ENCODE measurements around the gene DPYSL3. TPM values are rescaled to one million over a fixed set of nuclear protein-coding genes. Genes with fewer than 3 reads are reported as not detected.
A peak's percentile ranks its signal among the peaks of the same experiment; 100 is the strongest.
"Not testable (repeated sequence)": the region's sequence is repeated elsewhere in the genome, so short reads cannot be mapped to it uniquely, and the experiment has no call there.

The DPYSL3 gene
- total and polyA plus RNA-seq, 2 donors (not counting 3 experiments of a cell fraction or from before 2014, with no cell fraction given): 80.3 to 146 TPM

GRCh38 chr5:147553817-147554216 lies 43.9 kb upstream of the DPYSL3 start:
- peak overlapping the region; percentile 80 for H2AFZ ChIP-seq (ENCODE audit: low read depth, low read length)
- POLR2A ChIA-PET; H3K36me3 ChIP-seq (ENCODE audit: control insufficient read depth in 2 of 2, extremely low read depth in 1 of 2, insufficient read depth in 2 of 2, low read length in 2 of 2); H3K27me3 ChIP-seq (ENCODE audit: control insufficient read depth in 2 of 2, insufficient read depth in 2 of 2, low read length in 2 of 2); H3K4me2 ChIP-seq (ENCODE audit: insufficient read depth, low read length); H4K20me1 ChIP-seq (replicated peaks; ENCODE audit: control insufficient read depth, extremely low read depth, insufficient read depth, low read length); H3K27ac ChIP-seq (ENCODE audit: insufficient read depth, low read depth, low read length); dilution Hi-C loops (cut with MboI; ENCODE audit: extremely low pct_ligation_motif_present, low sequenced_read_pairs); BruUV-seq (replicated peaks); DNase-seq (ENCODE audit: low read depth, low spot score); H3K4me1 ChIP-seq (ENCODE audit: control insufficient read depth, extremely low read depth, insufficient read depth, low read length); FAIRE-seq; H3K9ac ChIP-seq (replicated peaks; ENCODE audit: extremely low read depth, insufficient read depth, low read length); H3K79me2 ChIP-seq (ENCODE audit: control insufficient read depth, insufficient read depth, low read length); H3K9me3 ChIP-seq (replicated peaks; ENCODE audit: control insufficient read depth, insufficient read depth, low read length); H3K9me1 ChIP-seq (replicated peaks; ENCODE audit: control insufficient read depth, extremely low read depth, insufficient read depth, low read length); H3K4me3 ChIP-seq (replicated peaks in 1 of 3; ENCODE audit: insufficient read depth in 1 of 3, low read depth in 1 of 3, low read length in 3 of 3): not testable (repeated sequence)
- CTCF ChIA-PET: interaction anchor here (1.0 to 3.5 kb wide), 10 partner anchors 12 to 162 kb away, joined by 3 to 18 read pairs (median 5); partner anchors contain the start of gene DPYSL3
- intact Hi-C loops (cut with micrococcal nuclease): loop anchor here (2.0 kb wide), 1 partner anchor 15 kb away; no protein-coding TSS in a partner anchor

- TF ChIP-seq, protein P1, sequence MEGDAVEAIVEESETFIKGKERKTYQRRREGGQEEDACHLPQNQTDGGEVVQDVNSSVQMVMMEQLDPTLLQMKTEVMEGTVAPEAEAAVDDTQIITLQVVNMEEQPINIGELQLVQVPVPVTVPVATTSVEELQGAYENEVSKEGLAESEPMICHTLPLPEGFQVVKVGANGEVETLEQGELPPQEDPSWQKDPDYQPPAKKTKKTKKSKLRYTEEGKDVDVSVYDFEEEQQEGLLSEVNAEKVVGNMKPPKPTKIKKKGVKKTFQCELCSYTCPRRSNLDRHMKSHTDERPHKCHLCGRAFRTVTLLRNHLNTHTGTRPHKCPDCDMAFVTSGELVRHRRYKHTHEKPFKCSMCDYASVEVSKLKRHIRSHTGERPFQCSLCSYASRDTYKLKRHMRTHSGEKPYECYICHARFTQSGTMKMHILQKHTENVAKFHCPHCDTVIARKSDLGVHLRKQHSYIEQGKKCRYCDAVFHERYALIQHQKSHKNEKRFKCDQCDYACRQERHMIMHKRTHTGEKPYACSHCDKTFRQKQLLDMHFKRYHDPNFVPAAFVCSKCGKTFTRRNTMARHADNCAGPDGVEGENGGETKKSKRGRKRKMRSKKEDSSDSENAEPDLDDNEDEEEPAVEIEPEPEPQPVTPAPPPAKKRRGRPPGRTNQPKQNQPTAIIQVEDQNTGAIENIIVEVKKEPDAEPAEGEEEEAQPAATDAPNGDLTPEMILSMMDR (IDR thresholded peaks at IDR 0.05; ENCODE audit: extremely low read depth in 1 of 2, insufficient read depth in 1 of 2, low read depth in 1 of 2, low read length in 2 of 2): no peak
- TF ChIP-seq JUN (IDR thresholded peaks at IDR 0.05; ENCODE audit: borderline replicate concordance, insufficient read depth, insufficient read length, low read depth) (no peak), MYC (IDR thresholded peaks at IDR 0.05; ENCODE audit: low read depth, low read length) (no peak), MAX (IDR thresholded peaks at IDR 0.05; ENCODE audit: insufficient read depth, insufficient read length) (no peak), POLR2AphosphoS5 (IDR thresholded peaks at IDR 0.05; ENCODE audit: insufficient read depth, low read depth, low read length) (no peak), EZH2 (IDR thresholded peaks at IDR 0.05; ENCODE audit: borderline replicate concordance, low read depth, low read length, severe bottlenecking) (no peak), GATA2 (IDR thresholded peaks at IDR 0.05; ENCODE audit: insufficient read depth, insufficient read length, low read depth, low read length) (no peak), FOS (IDR thresholded peaks at IDR 0.05; ENCODE audit: borderline replicate concordance, insufficient read depth, low read length) (no peak), POLR2A (IDR thresholded peaks at IDR 0.05; ENCODE audit: low read depth, low read length) (no peak)
- Histone ChIP-seq H3K9me1 (replicated peaks; ENCODE audit: control insufficient read depth, extremely low read depth, insufficient read depth, low read length) (no peaks in the 10 kb centered on the region), H3K4me3 (replicated peaks in 1 of 3; ENCODE audit: insufficient read depth in 1 of 3, low read depth in 1 of 3, low read length in 3 of 3) (no peak overlapping the region), H4K20me1 (replicated peaks; ENCODE audit: control insufficient read depth, extremely low read depth, insufficient read depth, low read length) (no peaks in the 10 kb centered on the region), H3K9me3 (replicated peaks; ENCODE audit: control insufficient read depth, insufficient read depth, low read length) (no peaks in the 10 kb centered on the region), H3K27ac (ENCODE audit: insufficient read depth, low read depth, low read length) (no peak overlapping the region), H3K4me1 (ENCODE audit: control insufficient read depth, extremely low read depth, insufficient read depth, low read length) (no peaks in the 10 kb centered on the region), H2AFZ (ENCODE audit: low read depth, low read length) (no peak overlapping the region), H3K79me2 (ENCODE audit: control insufficient read depth, insufficient read depth, low read length) (no peaks in the 10 kb centered on the region), H3K9ac (replicated peaks; ENCODE audit: extremely low read depth, insufficient read depth, low read length) (no peak overlapping the region), H3K36me3 (ENCODE audit: control insufficient read depth in 2 of 2, extremely low read depth in 1 of 2, insufficient read depth in 2 of 2, low read length in 2 of 2) (no peaks in the 10 kb centered on the region), H3K4me2 (ENCODE audit: insufficient read depth, low read length) (no peak overlapping the region), H3K27me3 (ENCODE audit: control insufficient read depth in 2 of 2, insufficient read depth in 2 of 2, low read length in 2 of 2) (no peaks in the 10 kb centered on the region)
- no TSS peak for BruUV-seq (replicated peaks)
- DNase-seq (ENCODE audit: low read depth, low spot score) (no peak), FAIRE-seq (no peak)
- dilution Hi-C loops (cut with MboI; ENCODE audit: extremely low pct_ligation_motif_present, low sequenced_read_pairs) (no loop called here), intact Hi-C loops (cut with micrococcal nuclease) (no loop called here)
- ChIA-PET CTCF (interaction anchor here (2.5 kb wide), 1 partner anchor 26 kb away, joined by 10 read pairs; no protein-coding TSS in a partner anchor), POLR2A (no interaction called here)
Measured at GRCh38 chr5:147552897-147553296, 43.0 kb upstream of the DPYSL3 start.
